Measurements from ENCODE around the gene HAS3.

Gene HAS3

GRCh38 chr16:69115837-69116236, 10.4 kb downstream of the HAS3 start:
- no peaks in the 10 kb centered on the region for H3K36me3 ChIP-seq (ENCODE audit: low read length)
- no peaks in the 10 kb centered on the region for H3K9me2 ChIP-seq (replicated peaks; ENCODE audit: insufficient read depth, low read length)
- no peaks in the 10 kb centered on the region; the same call in 1 of the 2 replicates for H4K20me1 ChIP-seq (ENCODE audit: low read depth, low read length)
- no peaks in the 10 kb centered on the region for H3K79me2 ChIP-seq (ENCODE audit: insufficient read depth, low read length)
- H3K9ac ChIP-seq (ENCODE audit: low read length): no peak overlapping the region
- TF ChIP-seq CTCF (IDR thresholded peaks at IDR 0.05; ENCODE audit: insufficient read depth, low read length, poor library complexity, severe bottlenecking) (no peak), EZH2phosphoT487 (conservative IDR thresholded peaks at IDR 0.05; ENCODE audit: low read length) (no peak)
- no peaks in the 10 kb centered on the region for H3K27me3 ChIP-seq (ENCODE audit: low read length)
- H3K4me2 ChIP-seq (ENCODE audit: low read depth, low read length, poor library complexity, severe bottlenecking): no peak overlapping the region
- H3F3A ChIP-seq (ENCODE audit: insufficient read depth): no peaks in the 10 kb centered on the region
- H2AFZ ChIP-seq (ENCODE audit: low read depth, low read length, severe bottlenecking): no peak overlapping the region
- H3K9me3 ChIP-seq (ENCODE audit: insufficient read depth, low read length): no peaks in the 10 kb centered on the region
- H3K4me3 ChIP-seq (ENCODE audit: insufficient read depth, low read length, poor library complexity, severe bottlenecking): no peak overlapping the region
- no peak overlapping the region for H3K27ac ChIP-seq (ENCODE audit: low read depth, low read length)

- no peak for TF ChIP-seq CTCF (IDR thresholded peaks at IDR 0.05; ENCODE audit: insufficient read depth, low read length, poor library complexity, severe bottlenecking)
- no peak for TF ChIP-seq EZH2phosphoT487 (conservative IDR thresholded peaks at IDR 0.05; ENCODE audit: low read length)
- no peaks in the 10 kb centered on the region for H3K36me3 ChIP-seq (ENCODE audit: low read length)
These were observed 10.9 kb downstream of the HAS3 start for GRCh38 chr16:69116256-69116875.

GRCh38 chr16:69116906-69117305, 11.5 kb downstream of the HAS3 start:
- Histone ChIP-seq H2AFZ (ENCODE audit: low read depth, low read length, severe bottlenecking) (no peak overlapping the region), H3K4me2 (ENCODE audit: low read depth, low read length, poor library complexity, severe bottlenecking) (no peak overlapping the region), H3K4me3 (ENCODE audit: insufficient read depth, low read length, poor library complexity, severe bottlenecking) (no peak overlapping the region), H3K9me3 (ENCODE audit: insufficient read depth, low read length) (no peaks in the 10 kb centered on the region), H3K9ac (ENCODE audit: low read length) (no peak overlapping the region), H3K36me3 (ENCODE audit: low read length) (no peaks in the 10 kb centered on the region), H3F3A (ENCODE audit: insufficient read depth) (no peaks in the 10 kb centered on the region), H3K27ac (ENCODE audit: low read depth, low read length) (no peak overlapping the region), H3K27me3 (ENCODE audit: low read length) (no peaks in the 10 kb centered on the region), H3K9me2 (replicated peaks; ENCODE audit: insufficient read depth, low read length) (no peaks in the 10 kb centered on the region), H4K20me1 (ENCODE audit: low read depth, low read length) (no peaks in the 10 kb centered on the region; the same call in 1 of the 2 replicates), H3K79me2 (ENCODE audit: insufficient read depth, low read length) (peaks cover under 1% of the 10 kb centered on the region; the same call in 1 of the 2 replicates)
- TF ChIP-seq CTCF (IDR thresholded peaks at IDR 0.05; ENCODE audit: insufficient read depth, low read length, poor library complexity, severe bottlenecking): no peak
- no peak for TF ChIP-seq EZH2phosphoT487 (conservative IDR thresholded peaks at IDR 0.05; ENCODE audit: low read length)

More at GRCh38 chr16:69116256-69116875, 10.9 kb downstream of the HAS3 start:
- H3K27me3 ChIP-seq (ENCODE audit: low read length): no peaks in the 10 kb centered on the region
- H3K79me2 ChIP-seq (ENCODE audit: insufficient read depth, low read length): no peaks in the 10 kb centered on the region
- no peak overlapping the region for H2AFZ ChIP-seq (ENCODE audit: low read depth, low read length, severe bottlenecking)
- H3K9me3 ChIP-seq (ENCODE audit: insufficient read depth, low read length): no peaks in the 10 kb centered on the region
- no peak overlapping the region for H3K4me2 ChIP-seq (ENCODE audit: low read depth, low read length, poor library complexity, severe bottlenecking)
- H3K27ac ChIP-seq (ENCODE audit: low read depth, low read length): no peak overlapping the region
- H3K9ac ChIP-seq (ENCODE audit: low read length): no peak overlapping the region
- H3K9me2 ChIP-seq (replicated peaks; ENCODE audit: insufficient read depth, low read length): no peaks in the 10 kb centered on the region
- no peak overlapping the region for H3K4me3 ChIP-seq (ENCODE audit: insufficient read depth, low read length, poor library complexity, severe bottlenecking)
- no peaks in the 10 kb centered on the region for H3F3A ChIP-seq (ENCODE audit: insufficient read depth)
- no peaks in the 10 kb centered on the region; the same call in 1 of the 2 replicates for H4K20me1 ChIP-seq (ENCODE audit: low read depth, low read length)

Data from SU-DHL-6 (cell line).